Activated T-cell treated with anti-CD3 and anti-CD28 coated beads, Interleukin-2, amount 50 U/mL, for 48 hours (primary cell): ENCODE data around the gene ISCA2.

ENCODE experiments used
- DNase-seq, 2 experiments: peaks; one replicate each; pipeline ENCODE4 v3.0.0-alpha.2; 2020

The ISCA2 gene

GRCh38 chr14:74508844-74509428, 15.4 kb downstream of the ISCA2 start:
- DNase-seq = no peak

- DNase-seq = no peak
Observed at GRCh38 chr14:74509587-74510222, 16.1 kb downstream of the ISCA2 start.

GRCh38 chr14:74510223-74510931, 16.8 kb downstream of the ISCA2 start:
- DNase-seq = no peak

- DNase-seq = no peak
Observed at GRCh38 chr14:74510959-74511409, 17.4 kb downstream of the ISCA2 start.

GRCh38 chr14:74511966-74512830, 18.6 kb downstream of the ISCA2 start:
- no peak for DNase-seq

- DNase-seq = no peak
Observed at GRCh38 chr14:74514471-74514941, 20.9 kb downstream of the ISCA2 start.

- no peak for DNase-seq
Observed at GRCh38 chr14:74515891-74516412, 22.4 kb downstream of the ISCA2 start.

GRCh38 chr14:74516451-74517160, 23.0 kb downstream of the ISCA2 start:
- DNase-seq = no peak

- DNase-seq = no peak
Observed at GRCh38 chr14:74517731-74518130, 24.2 kb downstream of the ISCA2 start.

GRCh38 chr14:74518221-74518620, 24.7 kb downstream of the ISCA2 start:
- DNase-seq = no peak

- DNase-seq = no peak
Observed at GRCh38 chr14:74519316-74520074, 25.9 kb downstream of the ISCA2 start.

GRCh38 chr14:74521756-74522155, 28.2 kb downstream of the ISCA2 start:
- no peak for DNase-seq

GRCh38 chr14:74522740-74523139, 29.2 kb downstream of the ISCA2 start:
- no peak for DNase-seq

GRCh38 chr14:74524076-74524811, 30.7 kb downstream of the ISCA2 start:
- no peak for DNase-seq

GRCh38 chr14:74524812-74525135, 31.2 kb downstream of the ISCA2 start:
- no peak for DNase-seq

- no peak for DNase-seq
Observed at GRCh38 chr14:74525361-74525851, 31.8 kb downstream of the ISCA2 start.

- no peak for DNase-seq
Observed at GRCh38 chr14:74526854-74527585, 33.5 kb downstream of the ISCA2 start.

GRCh38 chr14:74527736-74528280, 34.2 kb downstream of the ISCA2 start:
- no peak for DNase-seq

- DNase-seq = no peak
Observed at GRCh38 chr14:74528406-74528805, 34.8 kb downstream of the ISCA2 start.

GRCh38 chr14:74528886-74529285, 35.3 kb downstream of the ISCA2 start:
- no peak for DNase-seq
